Right renal cortex interstitium (tissue), 3 donors: ENCODE measurements around the gene SLC2A4. TPM values are rescaled to one million over a fixed set of nuclear protein-coding genes. Genes with fewer than 3 reads are reported as not detected.

Source experiments
- DNase-seq, 3 donors: peaks; one replicate each; pipeline ENCODE4 v3.0.0-alpha.2; 2013; ENCODE audit warnings: low read depth in 3 of 3, low spot score in 2 of 3
- polyA plus RNA-seq, 3 donors: library from polyadenylated mRNA; unstranded; fragments of 120-200 nt; gene quantifications; one replicate each; pipeline ENCODE4 v1.2.1, GENCODE V29; 2013; ENCODE audit not compliant: insufficient read length in 3 of 3

The SLC2A4 gene
- polyA plus RNA-seq: 1 to 10 TPM; 1.6 to 2.2 (median 2.0) TPM

GRCh38 chr17:7281074-7281952, at the start of gene SLC2A4:
SLC2A4 (plus strand) TSS chr17:7281718; CDS start chr17:7281935, 217 bp downstream.
- DNase-seq: peak in 2 of 3 donors; percentile 89 to 94

- no peak for DNase-seq
These were observed 49.4 kb upstream of the SLC2A4 start for GRCh38 chr17:7232114-7232513.

- DNase-seq: no peak
These were observed 47.8 kb upstream of the SLC2A4 start for GRCh38 chr17:7233701-7234082.

GRCh38 chr17:7234083-7234951, 47.2 kb upstream of the SLC2A4 start, which contains the start of gene DVL2:
DVL2 (minus strand) TSS chr17:7234517; CDS start chr17:7234262, 255 bp downstream.
- DNase-seq: peak in 2 of 3 donors; percentile 89 to 91

- no peak for DNase-seq
These were observed 45.5 kb upstream of the SLC2A4 start for GRCh38 chr17:7235693-7236665.

- DNase-seq: no peak
These were observed 44.7 kb upstream of the SLC2A4 start for GRCh38 chr17:7236808-7237207.

- DNase-seq: no peak
These were observed 44.2 kb upstream of the SLC2A4 start for GRCh38 chr17:7237266-7237760.

GRCh38 chr17:7237761-7238419, 43.6 kb upstream of the SLC2A4 start:
- no peak for DNase-seq

- DNase-seq: no peak
These were observed 43.0 kb upstream of the SLC2A4 start for GRCh38 chr17:7238420-7239090.

- peak; percentile 99 for DNase-seq
These were observed 42.2 kb upstream of the SLC2A4 start, which contains the start of gene PHF23 for GRCh38 chr17:7239091-7240027. PHF23 (minus strand) TSS chr17:7239457; CDS start chr17:7239279, 178 bp downstream.

- DNase-seq: no peak
These were observed 41.1 kb upstream of the SLC2A4 start for GRCh38 chr17:7240375-7240774.

- no peak for DNase-seq
These were observed 40.3 kb upstream of the SLC2A4 start for GRCh38 chr17:7241090-7241733.

GRCh38 chr17:7241783-7242716, 39.5 kb upstream of the SLC2A4 start, which contains the start of gene GABARAP:
GABARAP (minus strand) TSS chr17:7242449; CDS start chr17:7242330, 119 bp downstream.
- DNase-seq: peak; percentile 91 to 95 (median 93)

- peak; percentile 96 to 100 (median 98) for DNase-seq
These were observed 38.6 kb upstream of the SLC2A4 start for GRCh38 chr17:7242717-7243452.

- DNase-seq: no peak
These were observed 38.1 kb upstream of the SLC2A4 start for GRCh38 chr17:7243453-7243729.
